Measurements from ENCODE around the gene GHR.

DNA sequence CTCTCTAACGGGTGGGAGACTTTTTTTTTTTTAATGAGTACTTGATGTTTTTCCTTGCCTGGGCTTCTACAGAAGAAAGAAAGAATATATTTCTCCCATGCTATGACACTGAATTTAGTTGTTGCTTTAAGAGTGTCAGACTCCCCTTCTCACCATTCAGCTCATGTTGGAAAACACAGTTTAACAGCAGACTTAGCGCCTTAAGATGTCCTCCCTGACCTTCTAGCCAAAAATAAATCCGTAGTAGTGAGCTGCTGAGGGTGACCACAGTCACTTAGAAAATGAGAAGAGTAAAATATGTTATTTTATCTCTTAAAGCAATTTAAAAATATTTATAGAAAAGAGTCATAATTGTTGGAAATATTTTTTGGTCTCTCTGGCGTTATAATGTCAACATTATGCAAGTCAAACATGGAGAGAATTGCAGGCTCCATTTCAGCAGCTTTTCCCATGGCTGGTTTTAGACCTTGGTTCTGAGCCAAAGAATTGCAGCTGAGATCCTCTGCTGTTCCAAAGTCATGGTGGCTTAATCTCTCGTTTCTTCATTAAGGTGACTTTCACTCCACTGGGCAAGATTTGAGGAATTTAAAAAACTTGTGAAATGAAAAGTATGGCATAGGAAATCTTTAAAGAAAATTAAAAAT is 143.5 kb downstream of the GHR start:
- TF ChIP-seq, protein P1, sequence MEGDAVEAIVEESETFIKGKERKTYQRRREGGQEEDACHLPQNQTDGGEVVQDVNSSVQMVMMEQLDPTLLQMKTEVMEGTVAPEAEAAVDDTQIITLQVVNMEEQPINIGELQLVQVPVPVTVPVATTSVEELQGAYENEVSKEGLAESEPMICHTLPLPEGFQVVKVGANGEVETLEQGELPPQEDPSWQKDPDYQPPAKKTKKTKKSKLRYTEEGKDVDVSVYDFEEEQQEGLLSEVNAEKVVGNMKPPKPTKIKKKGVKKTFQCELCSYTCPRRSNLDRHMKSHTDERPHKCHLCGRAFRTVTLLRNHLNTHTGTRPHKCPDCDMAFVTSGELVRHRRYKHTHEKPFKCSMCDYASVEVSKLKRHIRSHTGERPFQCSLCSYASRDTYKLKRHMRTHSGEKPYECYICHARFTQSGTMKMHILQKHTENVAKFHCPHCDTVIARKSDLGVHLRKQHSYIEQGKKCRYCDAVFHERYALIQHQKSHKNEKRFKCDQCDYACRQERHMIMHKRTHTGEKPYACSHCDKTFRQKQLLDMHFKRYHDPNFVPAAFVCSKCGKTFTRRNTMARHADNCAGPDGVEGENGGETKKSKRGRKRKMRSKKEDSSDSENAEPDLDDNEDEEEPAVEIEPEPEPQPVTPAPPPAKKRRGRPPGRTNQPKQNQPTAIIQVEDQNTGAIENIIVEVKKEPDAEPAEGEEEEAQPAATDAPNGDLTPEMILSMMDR (IDR thresholded peaks at IDR 0.05) = no peak
- no peak for TF ChIP-seq POLR2A (IDR thresholded peaks at IDR 0.05)
